H9 (cell line): Measurements from ENCODE around the gene SYP. TPM values are rescaled to one million over a fixed set of nuclear protein-coding genes. Genes with fewer than 3 reads are reported as not detected.

Source experiments
- DNase-seq: peaks from one replicate; pipeline ENCODE4 v3.0.0-alpha.2; 2017
- H2AFZ ChIP-seq: one replicate; pipeline ENCODE4 v1.6.1; 2013; ENCODE audit warnings: mild to moderate bottlenecking, low read length, control low read depth, moderate library complexity
- H2AK5ac ChIP-seq: 2 replicates; pipeline ENCODE4 v1.6.1; 2013; ENCODE audit warnings: low read length, control low read depth, mixed read lengths; ENCODE audit not compliant: insufficient read length
- H2BK120ac ChIP-seq: one replicate; pipeline ENCODE4 v1.6.1; 2013; ENCODE audit warnings: low read depth, mild to moderate bottlenecking, low read length, control low read depth, inconsistent platforms; ENCODE audit not compliant: poor library complexity, severe bottlenecking
- H2BK12ac ChIP-seq: 2 replicates; pipeline ENCODE4 v1.6.1; 2013; ENCODE audit warnings: low read length, control low read depth, mixed read lengths, low read depth; ENCODE audit not compliant: insufficient read length
- H2BK15ac ChIP-seq: 2 replicates; pipeline ENCODE4 v1.6.1; 2013; ENCODE audit warnings: low read depth, low read length, control low read depth
- H2BK20ac ChIP-seq: one replicate; pipeline ENCODE4 v1.6.1; 2013; ENCODE audit warnings: low read depth, mild to moderate bottlenecking, low read length, control low read depth, inconsistent platforms; ENCODE audit not compliant: poor library complexity, severe bottlenecking
- H2BK5ac ChIP-seq: 2 replicates; pipeline ENCODE4 v1.6.1; 2013; ENCODE audit warnings: low read length, control low read depth, mixed read lengths; ENCODE audit not compliant: insufficient read length
- H3K14ac ChIP-seq: 2 replicates; pipeline ENCODE4 v1.6.1; 2013; ENCODE audit warnings: low read length, control low read depth; ENCODE audit not compliant: insufficient read depth
- H3K18ac ChIP-seq: 2 replicates; pipeline ENCODE4 v1.6.1; 2013; ENCODE audit warnings: low read depth, mild to moderate bottlenecking, mixed read lengths, low read length, control low read depth; ENCODE audit not compliant: insufficient read length
- H3K23ac ChIP-seq: 2 replicates; pipeline ENCODE4 v1.6.1; 2013; ENCODE audit warnings: low read length, control low read depth, mixed read lengths, low read depth; ENCODE audit not compliant: insufficient read length
- H3K23me2 ChIP-seq: 2 replicates; pipeline ENCODE4 v1.6.1; 2013; ENCODE audit warnings: low read depth, mild to moderate bottlenecking, mixed read lengths, low read length, control low read depth; ENCODE audit not compliant: insufficient read length, poor library complexity, severe bottlenecking
- H3K27ac ChIP-seq: 2 replicates; pipeline ENCODE4 v1.5.1; 2013; ENCODE audit warnings: low read length, control low read depth, mixed read lengths, low read depth; ENCODE audit not compliant: insufficient read length
- H3K27me3 ChIP-seq: 2 replicates; pipeline ENCODE4 v1.6.1; 2013; ENCODE audit warnings: low read length, control low read depth, inconsistent platforms; ENCODE audit not compliant: insufficient read depth
- H3K4ac ChIP-seq: 2 replicates; pipeline ENCODE4 v1.6.1; 2013; ENCODE audit warnings: low read depth, mild to moderate bottlenecking, control low read depth, inconsistent platforms, low read length, moderate library complexity
- H3K4me1 ChIP-seq: 2 replicates; pipeline ENCODE4 v1.6.1; 2013; ENCODE audit warnings: low read length, control low read depth, inconsistent platforms; ENCODE audit not compliant: insufficient read depth
- H3K4me2 ChIP-seq: 2 replicates; pipeline ENCODE4 v1.6.1; 2013; ENCODE audit warnings: low read length, control low read depth, mixed read lengths; ENCODE audit not compliant: insufficient read length, insufficient read depth
- H3K56ac ChIP-seq: 2 replicates; pipeline ENCODE4 v1.6.1; 2013; ENCODE audit warnings: low read depth, mild to moderate bottlenecking, mixed read lengths, low read length, control low read depth; ENCODE audit not compliant: insufficient read length
- H3K79me1 ChIP-seq: 2 replicates; pipeline ENCODE4 v1.6.1; 2013; ENCODE audit warnings: low read depth, mild to moderate bottlenecking, moderate library complexity, low read length, control low read depth, inconsistent platforms; ENCODE audit not compliant: insufficient read depth, poor library complexity, severe bottlenecking
- H3K79me2 ChIP-seq: 2 replicates; pipeline ENCODE4 v1.6.1; 2013; ENCODE audit warnings: low read length, control low read depth, inconsistent platforms; ENCODE audit not compliant: insufficient read depth
- H3K9ac ChIP-seq: 2 replicates; pipeline ENCODE4 v1.6.1; 2013; ENCODE audit warnings: low read length, control low read depth, mixed read lengths; ENCODE audit not compliant: insufficient read length; ENCODE audit errors: extremely low read depth
- H3K9me3 ChIP-seq: one replicate; pipeline ENCODE4 v1.6.1; 2013; ENCODE audit warnings: low read depth, low read length, inconsistent platforms; ENCODE audit not compliant: control insufficient read depth
- H3T11ph ChIP-seq: one replicate; pipeline ENCODE4 v1.6.1; 2013; ENCODE audit warnings: mild to moderate bottlenecking, low read length, control low read depth, inconsistent platforms
- H4K20me1 ChIP-seq: one replicate; pipeline ENCODE4 v1.6.1; 2013; ENCODE audit not compliant: control insufficient read depth, insufficient read length, insufficient read depth
- H4K5ac ChIP-seq: 2 replicates; pipeline ENCODE4 v1.6.1; 2013; ENCODE audit warnings: low read depth, mild to moderate bottlenecking, mixed read lengths, low read length, control low read depth; ENCODE audit not compliant: insufficient read length
- H4K8ac ChIP-seq: replicated peaks from 2 replicates; pipeline ENCODE4 v1.6.1; 2013; ENCODE audit warnings: low read length, control low read depth, mixed read lengths, low read depth; ENCODE audit not compliant: insufficient read length
- H4K91ac ChIP-seq: 2 replicates; pipeline ENCODE4 v1.6.1; 2013; ENCODE audit warnings: low read depth, mild to moderate bottlenecking, moderate library complexity, mixed read lengths, low read length, control low read depth; ENCODE audit not compliant: insufficient read length
- H3K27ac Mint-ChIP-seq, 3 experiments: 2 replicates in 2 of 3; 3 replicates in 1 of 3; pipeline ENCODE4 v1.8.0; 2020 to 2021; ENCODE audit warnings: mixed read lengths in 3 of 3, mild to moderate bottlenecking in 1 of 3, moderate library complexity in 1 of 3
- H3K27me3 Mint-ChIP-seq: 2 replicates; pipeline ENCODE4 v1.8.0; 2021; ENCODE audit warnings: low read depth, mild to moderate bottlenecking, moderate library complexity, mixed read lengths
- H3K36me3 Mint-ChIP-seq, 3 experiments: 2 replicates in 2 of 3; 3 replicates in 1 of 3; pipeline ENCODE4 v1.8.0; 2020 to 2021; ENCODE audit warnings: low read depth in 3 of 3, mixed read lengths in 3 of 3; ENCODE audit not compliant: insufficient read depth in 1 of 3
- H3K4me1 Mint-ChIP-seq, 2 experiments: 2 replicates each; pipeline ENCODE4 v1.8.0; 2020; ENCODE audit warnings: mixed read lengths in 2 of 2
- H3K4me3 Mint-ChIP-seq, 2 experiments: 2 replicates in 1 of 2; 3 replicates in 1 of 2; pipeline ENCODE4 v1.8.0; 2020 to 2021; ENCODE audit warnings: mild to moderate bottlenecking in 2 of 2, mixed read lengths in 2 of 2, moderate library complexity in 1 of 2
- H3K9me3 Mint-ChIP-seq, 2 experiments: 2 replicates in 1 of 2; 3 replicates in 1 of 2; pipeline ENCODE4 v1.8.0; 2020; ENCODE audit warnings: mild to moderate bottlenecking in 2 of 2, mixed read lengths in 2 of 2, moderate library complexity in 1 of 2
- WGBS: extraction: QIAGEN DNeasy Blood & Tissue Kit; methylation state at CpG from one replicate; pipeline ENCODE4 v1.1.7; 2013; ENCODE audit warnings: missing lambda C conversion rate, low lambda C conversion rate, mixed read lengths; ENCODE audit not compliant: insufficient read length; ENCODE audit errors: extremely low coverage; 5-methylcytosine and 5-hydroxymethylcytosine counted together
- total RNA-seq: library from RNA; stranded (reverse); gene quantifications from 2 replicates; pipeline ENCODE4 v1.2.1, GENCODE V29; 2021
- TF ChIP-seq, protein P1 (sequence below): fragments of 200-600 bp; sonication (generic); conservative IDR thresholded peaks from 3 replicates; pipeline ENCODE4 v1.8.0; 2021; ENCODE audit warnings: antibody characterized with exemption, mild to moderate bottlenecking

SYP gene
- total RNA-seq, 1 experiment from 2014 or later = 1.8 TPM

- Histone ChIP-seq H3K79me1 (no peaks in the 10 kb centered on the region), H4K91ac (no peak overlapping the region), H2AFZ (no peak overlapping the region), H2BK5ac (no peak overlapping the region), H3K23me2 (no peaks in the 10 kb centered on the region), H3K9me3 (peaks cover 7% of the 10 kb centered on the region), H3K9ac (no peak overlapping the region), H4K5ac (no peak overlapping the region), H3T11ph (no peak overlapping the region), H4K8ac (no peak overlapping the region), H4K20me1 (no peaks in the 10 kb centered on the region), H2AK5ac (no peak overlapping the region), H2BK15ac (no peak overlapping the region), H3K27me3 (no peaks in the 10 kb centered on the region), H2BK12ac (no peak overlapping the region), H3K4ac (no peak overlapping the region), H2BK20ac (no peak overlapping the region), H3K4me2 (no peak overlapping the region), H3K23ac (no peak overlapping the region), H3K18ac (no peak overlapping the region), H3K56ac (no peak overlapping the region), H3K79me2 (no peaks in the 10 kb centered on the region), H3K14ac (no peak overlapping the region), H2BK120ac (no peak overlapping the region), H3K4me1 (no peaks in the 10 kb centered on the region; the same call in 1 of the 2 replicates), H3K27ac (no peak overlapping the region)
- Mint-ChIP-seq H3K4me3 (no peak overlapping the region), H3K27ac (no peak overlapping the region), H3K4me1 (peaks cover 9 to 21% of the 10 kb centered on the region in 2 experiments), H3K9me3 (peaks cover 62 to 80% of the 10 kb centered on the region in 2 experiments), H3K27me3 (peaks cover 1% of the 10 kb centered on the region), H3K36me3 (peaks cover 0 to 5% (median 1%) of the 10 kb centered on the region in 3 experiments; a peak in 4 of 7 replicates)
- DNase-seq = no peak
- TF ChIP-seq, protein P1, sequence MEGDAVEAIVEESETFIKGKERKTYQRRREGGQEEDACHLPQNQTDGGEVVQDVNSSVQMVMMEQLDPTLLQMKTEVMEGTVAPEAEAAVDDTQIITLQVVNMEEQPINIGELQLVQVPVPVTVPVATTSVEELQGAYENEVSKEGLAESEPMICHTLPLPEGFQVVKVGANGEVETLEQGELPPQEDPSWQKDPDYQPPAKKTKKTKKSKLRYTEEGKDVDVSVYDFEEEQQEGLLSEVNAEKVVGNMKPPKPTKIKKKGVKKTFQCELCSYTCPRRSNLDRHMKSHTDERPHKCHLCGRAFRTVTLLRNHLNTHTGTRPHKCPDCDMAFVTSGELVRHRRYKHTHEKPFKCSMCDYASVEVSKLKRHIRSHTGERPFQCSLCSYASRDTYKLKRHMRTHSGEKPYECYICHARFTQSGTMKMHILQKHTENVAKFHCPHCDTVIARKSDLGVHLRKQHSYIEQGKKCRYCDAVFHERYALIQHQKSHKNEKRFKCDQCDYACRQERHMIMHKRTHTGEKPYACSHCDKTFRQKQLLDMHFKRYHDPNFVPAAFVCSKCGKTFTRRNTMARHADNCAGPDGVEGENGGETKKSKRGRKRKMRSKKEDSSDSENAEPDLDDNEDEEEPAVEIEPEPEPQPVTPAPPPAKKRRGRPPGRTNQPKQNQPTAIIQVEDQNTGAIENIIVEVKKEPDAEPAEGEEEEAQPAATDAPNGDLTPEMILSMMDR = no peak
- no CpG with 5 or more reads among the region's 2 CpGs for WGBS
These were observed 32.5 kb upstream of the SYP start for GRCh38 chrX:49232525-49232924.
